HG03460 (cell line): Measurements from ENCODE around the gene CNPY2.
"Not testable (repeated sequence)": the region's sequence is repeated elsewhere in the genome, so short reads cannot be mapped to it uniquely, and the experiment has no call there.

Experiments used
- ATAC-seq: cut with Tn5 transposase; IDR thresholded peaks from one replicate; pipeline ENCODE4 v1.9.1; 2021; ENCODE audit not compliant: unreplicated experiment

Gene CNPY2

GRCh38 chr12:56299308-56299852 is 16.4 kb downstream of the CNPY2 start:
- peak; percentile 3 for ATAC-seq

DNA sequence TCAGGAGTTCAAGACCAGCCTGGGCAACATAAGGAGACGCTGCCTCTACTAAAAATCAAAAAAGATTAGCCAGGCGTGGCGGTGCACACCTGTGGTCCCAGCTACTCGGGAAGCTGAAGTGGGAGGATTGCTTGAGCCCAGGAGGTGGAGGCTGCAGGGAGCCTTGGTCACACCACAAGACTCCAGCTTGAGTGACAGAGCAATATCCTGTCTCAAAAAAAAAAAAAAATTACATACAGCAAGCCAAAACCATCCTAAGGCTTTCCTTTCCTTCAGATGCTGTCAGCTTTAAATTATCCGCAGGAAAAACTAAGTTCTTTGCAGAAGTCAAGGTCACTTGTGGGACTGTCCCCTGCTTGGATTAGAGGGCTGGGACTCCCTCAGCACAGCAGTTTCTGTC is 17.0 kb downstream of the CNPY2 start:
- ATAC-seq: no peak

GRCh38 chr12:56297400-56297799 is 18.4 kb downstream of the CNPY2 start:
- ATAC-seq: no peak

DNA sequence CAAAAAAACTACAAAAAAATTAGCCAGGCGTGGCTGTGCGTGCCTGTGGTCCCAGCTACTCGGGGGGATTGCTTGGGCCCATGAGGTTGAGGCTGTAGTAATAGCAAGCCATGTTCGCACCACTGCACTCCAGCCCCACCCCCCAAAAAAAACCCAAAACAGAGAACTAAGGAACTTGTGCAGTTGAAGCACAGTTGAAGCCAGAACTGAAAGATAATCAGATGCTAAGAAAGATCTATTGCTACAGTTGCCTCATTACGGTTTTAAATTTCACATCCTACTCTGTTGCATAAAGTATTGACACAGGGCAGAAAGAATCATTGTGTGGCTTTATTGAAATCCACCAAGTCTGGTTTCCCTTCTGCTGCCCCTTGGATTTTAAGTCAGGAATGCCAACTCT is 19.5 kb downstream of the CNPY2 start:
- no peak for ATAC-seq

- no peak for ATAC-seq
Observed at GRCh38 chr12:56293795-56294194, 22.0 kb downstream of the CNPY2 start.

- no peak for ATAC-seq
Observed at GRCh38 chr12:56288705-56289387, 26.9 kb downstream of the CNPY2 start.

- no peak for ATAC-seq
Observed at GRCh38 chr12:56286044-56286830, 29.6 kb downstream of the CNPY2 start.

DNA sequence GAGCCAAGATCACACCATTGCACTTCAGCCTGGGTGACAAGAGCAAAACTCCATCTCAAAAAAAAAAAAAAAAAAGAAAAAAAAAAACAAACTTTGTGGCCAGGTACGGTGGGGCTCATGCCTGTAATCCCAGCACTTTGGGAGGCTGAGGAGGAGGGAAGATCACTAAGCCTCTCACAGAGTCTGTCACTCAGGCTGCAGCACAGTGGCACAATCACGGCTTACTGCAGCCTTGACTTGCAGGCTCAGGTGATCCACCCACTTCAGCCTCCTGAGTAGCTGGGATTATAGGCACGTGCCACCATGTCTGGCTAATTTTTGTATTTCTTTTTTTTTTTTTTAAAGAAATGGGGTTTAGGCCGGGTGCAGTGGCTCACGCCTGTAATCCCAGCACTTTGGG is 31.5 kb downstream of the CNPY2 start:
- not testable (repeated sequence) for ATAC-seq

GRCh38 chr12:56282579-56282978 is 33.2 kb downstream of the CNPY2 start:
- no peak for ATAC-seq

- ATAC-seq: no peak
Observed at GRCh38 chr12:56282030-56282429, 33.8 kb downstream of the CNPY2 start.

DNA sequence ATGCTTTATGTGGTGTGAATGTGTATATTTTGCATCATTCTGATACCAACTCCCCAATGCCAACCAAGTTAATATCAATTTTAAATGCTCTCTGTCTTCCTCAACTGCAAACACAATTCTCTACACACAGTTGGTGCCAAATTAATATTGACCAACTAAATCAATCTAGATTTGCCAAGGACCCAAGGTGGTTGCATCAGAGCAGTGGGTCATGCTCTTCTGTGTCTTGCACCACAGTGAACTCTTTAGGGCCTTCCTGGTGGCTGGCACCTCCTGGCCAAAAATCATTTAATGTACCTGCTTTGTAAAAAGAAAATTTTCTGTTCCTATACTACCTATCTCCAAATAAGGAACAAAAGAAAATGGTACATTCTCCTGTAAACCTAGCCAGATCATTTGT is 34.9 kb downstream of the CNPY2 start:
- no peak for ATAC-seq

- no peak for ATAC-seq
Observed at GRCh38 chr12:56278905-56279304, 36.9 kb downstream of the CNPY2 start.

DNA sequence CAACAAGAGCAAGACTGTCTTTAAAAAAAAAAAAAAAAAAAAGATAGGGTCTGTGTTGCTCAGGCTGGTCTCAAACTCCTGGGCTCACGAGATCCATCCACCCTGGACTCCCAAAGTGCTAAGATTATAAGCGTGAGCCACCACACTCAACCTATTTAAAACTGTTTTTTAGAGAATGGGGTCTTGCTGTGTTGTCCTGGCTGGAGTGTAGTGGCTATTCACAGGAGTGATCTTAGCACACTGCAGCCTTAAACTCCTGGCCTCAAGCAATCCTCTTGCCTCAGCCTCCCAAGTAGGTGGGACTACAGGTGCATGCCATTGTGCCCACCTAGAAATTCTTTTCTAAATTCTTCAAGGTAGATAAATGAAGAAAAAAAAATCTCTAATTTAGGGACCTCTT is 41.5 kb downstream of the CNPY2 start:
- ATAC-seq: no peak

- not testable (repeated sequence) for ATAC-seq
Observed at GRCh38 chr12:56272468-56272867, 43.3 kb downstream of the CNPY2 start.

GRCh38 chr12:56271031-56271430 is 44.8 kb downstream of the CNPY2 start:
- no peak for ATAC-seq

GRCh38 chr12:56267443-56268071 is 48.2 kb downstream of the CNPY2 start:
- peak; percentile 15 for ATAC-seq

GRCh38 chr12:56266693-56267442 is 48.9 kb downstream of the CNPY2 start, which contains the start of gene COQ10A:
Gene COQ10A (plus strand): TSS chr12:56266942. CDS start chr12:56267119, 177 bp downstream.
- peak; percentile 85 for ATAC-seq

GRCh38 chr12:56266068-56266692 is 49.6 kb downstream of the CNPY2 start:
- ATAC-seq: not testable (repeated sequence)

GRCh38 chr12:56262955-56263354 is 52.8 kb downstream of the CNPY2 start:
- not testable (repeated sequence) for ATAC-seq

GRCh38 chr12:56261503-56262232 is 54.1 kb downstream of the CNPY2 start:
- ATAC-seq: no peak
